HAP-1 (cell line): ENCODE data around the gene CYFIP2.

Source experiments
- DNase-seq, 2 experiments: peaks; one replicate each; pipeline ENCODE4 v3.0.0-alpha.2; 2016 to 2020; ENCODE audit warnings: low spot score in 2 of 2
- H3K27me3 ChIP-seq: fragments of 250-450 bp; sonication (Bioruptor Pico); 2 replicates; pipeline ENCODE4 v1.5.1; 2020; ENCODE audit warnings: low read depth, mild to moderate bottlenecking, moderate library complexity
- H3K36me3 ChIP-seq: fragments of 250-450 bp; sonication (Bioruptor Pico); replicated peaks from 2 replicates; pipeline ENCODE4 v1.5.1; 2020; ENCODE audit warnings: mild to moderate bottlenecking
- H3K4me1 ChIP-seq: fragments of 250-450 bp; sonication (Bioruptor Pico); 2 replicates; pipeline ENCODE4 v1.5.1; 2020; ENCODE audit warnings: mild to moderate bottlenecking
- H3K4me3 ChIP-seq: fragments of 250-450 bp; sonication (Bioruptor Pico); 2 replicates; pipeline ENCODE4 v1.5.1; 2020; ENCODE audit warnings: mild to moderate bottlenecking, moderate library complexity
- H3K9me3 ChIP-seq: fragments of 250-450 bp; sonication (Bioruptor Pico); 2 replicates; pipeline ENCODE4 v1.5.1; 2020; ENCODE audit warnings: mild to moderate bottlenecking, moderate library complexity
- in situ Hi-C: fragments of 300-500 bp; cut with MboI; formaldehyde crosslinking; loops from 3 replicates; pipeline ENCODE4 v1.14.3; 2020; ENCODE audit warnings: low sequenced_read_pairs, inconsistent platforms, mixed read lengths

The CYFIP2 gene

GRCh38 chr5:157371655-157372471 is 105.9 kb downstream of the CYFIP2 start:
- Histone ChIP-seq H3K27me3 (no peaks in the 10 kb centered on the region), H3K36me3 (no peaks in the 10 kb centered on the region), H3K4me1 (no peaks in the 10 kb centered on the region), H3K4me3 (no peak overlapping the region), H3K9me3 (no peaks in the 10 kb centered on the region)
- no peak for DNase-seq
- in situ Hi-C loops = no loop called here

- no peaks in the 10 kb centered on the region for H3K27me3 ChIP-seq
- in situ Hi-C loops = no loop called here
- no peaks in the 10 kb centered on the region for H3K9me3 ChIP-seq
- no peaks in the 10 kb centered on the region for H3K4me1 ChIP-seq
- DNase-seq = no peak
- no peaks in the 10 kb centered on the region for H3K36me3 ChIP-seq
- no peak overlapping the region for H3K4me3 ChIP-seq
Measured at GRCh38 chr5:157372472-157372822, 106.5 kb downstream of the CYFIP2 start.

GRCh38 chr5:157378509-157378908 is 112.6 kb downstream of the CYFIP2 start:
- H3K36me3 ChIP-seq = peaks cover 5% of the 10 kb centered on the region
- in situ Hi-C loops = no loop called here
- no peak for DNase-seq
- H3K9me3 ChIP-seq = no peaks in the 10 kb centered on the region
- H3K4me1 ChIP-seq = no peaks in the 10 kb centered on the region
- H3K4me3 ChIP-seq = no peak overlapping the region
- no peaks in the 10 kb centered on the region for H3K27me3 ChIP-seq

- Histone ChIP-seq H3K4me3 (no peak overlapping the region), H3K4me1 (no peaks in the 10 kb centered on the region), H3K36me3 (peaks cover 5% of the 10 kb centered on the region), H3K9me3 (no peaks in the 10 kb centered on the region), H3K27me3 (no peaks in the 10 kb centered on the region)
- DNase-seq = no peak
- in situ Hi-C loops = no loop called here
Measured at GRCh38 chr5:157379983-157380382, 114.1 kb downstream of the CYFIP2 start.

GRCh38 chr5:157381746-157382145 is 115.8 kb downstream of the CYFIP2 start:
- H3K36me3 ChIP-seq = peaks cover 5% of the 10 kb centered on the region
- in situ Hi-C loops = no loop called here
- no peak for DNase-seq
- no peak overlapping the region for H3K4me3 ChIP-seq
- no peaks in the 10 kb centered on the region for H3K27me3 ChIP-seq
- H3K9me3 ChIP-seq = no peaks in the 10 kb centered on the region
- H3K4me1 ChIP-seq = no peaks in the 10 kb centered on the region

- DNase-seq = no peak
- Histone ChIP-seq H3K4me3 (no peak overlapping the region), H3K9me3 (no peaks in the 10 kb centered on the region), H3K4me1 (no peaks in the 10 kb centered on the region), H3K36me3 (peaks cover 5% of the 10 kb centered on the region; the same call in 1 of the 2 replicates), H3K27me3 (no peaks in the 10 kb centered on the region)
- in situ Hi-C loops = no loop called here
Measured at GRCh38 chr5:157382996-157383800, 117.3 kb downstream of the CYFIP2 start.

DNA sequence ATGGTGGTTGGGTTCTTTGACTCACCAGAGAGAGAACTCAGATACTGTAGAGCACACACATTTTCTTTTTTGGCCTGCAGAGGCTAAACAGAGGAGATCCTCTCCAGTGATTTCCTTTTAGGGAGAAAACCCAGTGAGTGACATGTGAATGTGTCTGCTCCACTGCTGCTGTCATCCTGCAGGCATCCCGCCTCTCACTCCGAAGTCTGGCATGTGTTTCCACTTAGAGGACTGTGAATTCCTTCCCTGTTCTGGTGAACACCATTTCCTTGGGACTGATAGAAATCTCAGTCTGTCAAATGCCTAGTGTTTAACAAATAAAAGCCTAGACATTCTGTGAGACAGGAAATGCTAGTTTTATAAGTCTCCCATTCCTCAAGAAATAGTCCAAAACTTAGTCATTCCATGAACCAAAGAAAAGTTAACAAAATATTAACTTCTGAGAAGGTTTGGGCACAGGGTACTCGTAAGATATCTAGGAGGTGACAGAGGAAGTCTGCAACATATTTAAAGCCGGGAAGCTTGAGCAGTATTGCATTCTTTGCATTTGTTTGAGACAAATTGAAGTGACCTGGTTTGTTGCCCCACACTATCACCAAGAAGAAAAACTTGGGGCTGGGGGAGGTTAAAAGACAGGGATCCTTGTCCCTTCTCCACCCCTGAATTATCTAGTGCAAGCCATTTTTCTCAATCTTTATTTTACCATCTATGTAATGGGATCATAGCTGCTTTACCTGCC is 119.2 kb downstream of the CYFIP2 start:
- Histone ChIP-seq H3K9me3 (no peaks in the 10 kb centered on the region), H3K27me3 (no peaks in the 10 kb centered on the region), H3K36me3 (peaks cover 5% of the 10 kb centered on the region; the same call in 1 of the 2 replicates), H3K4me3 (no peak overlapping the region), H3K4me1 (no peaks in the 10 kb centered on the region)
- in situ Hi-C loops = no loop called here
- DNase-seq = no peak

DNA sequence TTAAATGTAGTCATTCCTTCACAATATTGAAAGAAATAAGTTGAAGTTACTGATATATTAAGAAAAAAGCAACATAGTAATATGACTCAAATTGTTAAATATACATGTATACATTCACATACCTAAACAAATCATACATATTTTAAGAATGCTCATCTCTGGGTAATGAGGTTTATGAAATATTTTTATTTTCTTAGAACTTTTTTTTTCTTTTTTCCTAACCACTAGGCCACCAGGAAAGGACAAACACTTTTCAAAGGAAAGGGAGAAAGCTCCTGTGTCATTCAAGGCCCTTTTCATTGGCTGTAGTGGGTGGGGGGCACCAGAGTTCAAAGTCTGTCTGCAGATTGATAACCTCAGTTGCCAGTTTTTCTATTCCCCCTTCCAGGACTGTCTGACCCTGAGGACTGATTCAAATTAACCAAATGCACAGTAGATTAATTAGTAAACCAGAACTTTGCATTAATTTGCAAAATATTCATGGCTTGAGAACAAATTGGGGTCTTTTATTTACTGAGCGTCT is 121.2 kb downstream of the CYFIP2 start:
- DNase-seq = no peak
- H3K4me1 ChIP-seq = no peaks in the 10 kb centered on the region
- peaks cover 5% of the 10 kb centered on the region; the same call in 1 of the 2 replicates for H3K36me3 ChIP-seq
- in situ Hi-C loops = no loop called here
- H3K27me3 ChIP-seq = no peaks in the 10 kb centered on the region
- no peaks in the 10 kb centered on the region for H3K9me3 ChIP-seq
- no peak overlapping the region for H3K4me3 ChIP-seq

DNA sequence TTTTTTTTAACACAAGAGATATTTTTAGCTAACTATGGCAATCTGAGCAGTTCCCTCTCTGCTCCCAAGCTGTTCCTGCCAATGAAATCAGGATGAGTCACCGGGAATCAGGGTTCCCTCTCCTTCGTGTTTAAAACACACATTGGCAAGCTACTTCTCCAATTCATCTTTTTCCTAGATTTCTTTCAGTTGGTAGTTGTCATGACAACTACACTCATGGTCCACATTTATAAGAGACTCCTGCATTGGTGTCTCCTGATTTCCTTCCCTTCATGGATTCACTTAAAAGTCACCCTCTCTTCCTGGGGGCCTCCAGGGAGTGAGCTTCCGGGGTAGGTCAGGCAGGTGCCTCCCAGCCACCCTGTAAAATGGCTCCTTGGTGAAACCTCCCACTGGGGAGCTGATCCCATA is 121.8 kb downstream of the CYFIP2 start:
- Histone ChIP-seq H3K27me3 (no peaks in the 10 kb centered on the region), H3K4me3 (no peak overlapping the region), H3K9me3 (no peaks in the 10 kb centered on the region), H3K36me3 (peaks cover 3% of the 10 kb centered on the region; the same call in 1 of the 2 replicates), H3K4me1 (no peaks in the 10 kb centered on the region)
- in situ Hi-C loops = no loop called here
- no peak for DNase-seq

DNA sequence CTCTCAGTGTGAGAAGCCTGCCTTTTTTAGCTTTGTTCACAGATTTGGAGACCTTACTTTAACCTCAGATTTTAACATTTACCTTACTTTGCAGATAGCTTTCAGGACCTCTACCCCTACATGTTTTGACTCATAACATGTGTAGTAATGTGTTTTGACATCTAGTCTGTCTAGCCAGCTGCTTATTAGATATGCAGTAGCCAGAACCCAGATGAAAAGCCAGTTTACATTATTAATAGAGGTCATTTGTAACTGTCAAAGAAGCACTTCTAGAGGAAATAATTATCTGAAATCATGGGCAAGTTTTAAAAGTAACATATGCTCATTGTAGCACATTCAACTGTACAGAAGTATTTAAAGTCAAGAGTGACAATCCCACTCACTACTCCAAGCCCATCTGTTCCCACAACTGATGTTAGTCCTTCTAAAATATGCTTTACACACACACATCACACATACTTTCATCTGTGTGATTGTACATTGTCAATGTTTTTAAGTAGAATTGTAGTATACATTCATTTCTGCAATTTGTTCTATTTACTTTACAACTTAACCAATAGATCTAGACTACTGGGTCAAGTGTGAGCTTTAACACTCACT is 122.3 kb downstream of the CYFIP2 start:
- H3K27me3 ChIP-seq = no peaks in the 10 kb centered on the region
- no peak for DNase-seq
- in situ Hi-C loops = no loop called here

GRCh38 chr5:157389103-157389502 is 123.2 kb downstream of the CYFIP2 start:
- no peaks in the 10 kb centered on the region; the same call in 1 of the 2 replicates for H3K36me3 ChIP-seq
- in situ Hi-C loops = no loop called here

More for the DNA sequence above, 122.3 kb downstream of the CYFIP2 start:
- Histone ChIP-seq H3K36me3 (no peaks in the 10 kb centered on the region; the same call in 1 of the 2 replicates), H3K4me1 (no peaks in the 10 kb centered on the region), H3K4me3 (no peak overlapping the region), H3K9me3 (no peaks in the 10 kb centered on the region)

DNA sequence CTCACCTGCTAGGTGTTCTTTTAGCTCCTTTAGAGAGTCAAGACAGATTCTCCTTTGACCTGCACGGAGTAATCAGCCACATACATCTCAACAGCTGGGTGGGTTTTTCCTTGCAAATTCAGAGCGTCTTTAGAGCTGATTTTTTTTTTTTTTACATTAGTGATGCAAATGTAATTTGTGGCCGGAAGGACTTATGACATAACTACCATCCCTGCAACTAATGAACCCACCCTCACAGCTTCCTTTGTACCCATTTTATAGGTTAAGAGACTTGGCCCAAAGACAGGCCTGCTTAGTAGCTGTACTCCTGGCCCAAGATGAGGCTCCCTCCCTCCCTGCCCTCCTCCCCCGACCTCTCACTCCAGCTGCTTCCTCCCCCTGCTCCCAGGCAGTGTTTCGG is 124.2 kb downstream of the CYFIP2 start:
- in situ Hi-C loops = no loop called here
- DNase-seq = no peak
- Histone ChIP-seq H3K4me3 (no peak overlapping the region), H3K9me3 (no peaks in the 10 kb centered on the region), H3K36me3 (no peaks in the 10 kb centered on the region), H3K27me3 (no peaks in the 10 kb centered on the region), H3K4me1 (no peaks in the 10 kb centered on the region)

More at GRCh38 chr5:157389103-157389502, 123.2 kb downstream of the CYFIP2 start:
- no peaks in the 10 kb centered on the region for H3K4me1 ChIP-seq
- H3K27me3 ChIP-seq = no peaks in the 10 kb centered on the region
- no peak overlapping the region for H3K4me3 ChIP-seq
- H3K9me3 ChIP-seq = no peaks in the 10 kb centered on the region
- no peak for DNase-seq
